SK-N-MC (cell line): ENCODE results near the gene SEMA3A.
"Not testable (repeated sequence)": the region's sequence is repeated elsewhere in the genome, so short reads cannot be mapped to it uniquely, and the experiment has no call there.

Experiments used
- DNase-seq: peaks from one replicate; pipeline ENCODE4 v3.0.0-alpha.2; 2011; ENCODE audit warnings: low read depth, low spot score
- H3K27ac ChIP-seq: fragments of 200-600 bp; sonication (generic); 2 replicates; pipeline ENCODE4 v1.5.1; 2016; ENCODE audit warnings: mixed run types
- H3K36me3 ChIP-seq: fragments of 200-600 bp; sonication (generic); 2 replicates; pipeline ENCODE4 v1.6.1; 2017; ENCODE audit warnings: antibody characterized with exemption, low read length, mixed read lengths; ENCODE audit not compliant: insufficient read depth
- H3K4me3 ChIP-seq: fragments of 200-600 bp; sonication (generic); 2 replicates; pipeline ENCODE4 v1.5.1; 2016
- H3K9ac ChIP-seq: fragments of 200-600 bp; sonication (generic); 2 replicates; pipeline ENCODE4 v1.8.0; 2017; ENCODE audit warnings: mixed run types, mixed read lengths; ENCODE audit not compliant: insufficient read length
- H3K9me3 ChIP-seq: fragments of 200-600 bp; sonication (generic); 2 replicates; pipeline ENCODE4 v1.6.1; 2017; ENCODE audit warnings: low read depth, mild to moderate bottlenecking, antibody characterized with exemption, low read length, moderate library complexity, mixed read lengths
- EZH2 ChIP-seq: fragments of 200-600 bp; sonication (generic); IDR thresholded peaks from one replicate; pipeline ENCODE4 v1.6.1; 2017; ENCODE audit warnings: antibody characterized with exemption
- FOXP2 ChIP-seq: optimal IDR thresholded peaks from 2 replicates; pipeline ENCODE3; 2011; ENCODE audit warnings: mild to moderate bottlenecking, moderate library complexity; ENCODE audit not compliant: insufficient read depth; ENCODE audit errors: extremely low read length, control extremely low read depth
- POLR2AphosphoS5 ChIP-seq: IDR thresholded peaks from 2 replicates; pipeline ENCODE4 v1.6.1; 2012; ENCODE audit warnings: mild to moderate bottlenecking, low read depth, low read length, borderline replicate concordance

Gene SEMA3A

GRCh38 chr7:84154991-84155781 lies 39.4 kb downstream of the SEMA3A start:
- no peaks in the 10 kb centered on the region for H3K9me3 ChIP-seq
- no peak for DNase-seq
- H3K4me3 ChIP-seq = 0 out of 2 replicates have a peak overlapping the region, but pooled peaks have one; percentile 19
- TF ChIP-seq FOXP2 = no peak
- TF ChIP-seq POLR2AphosphoS5 = no peak
- no peak for TF ChIP-seq EZH2
- peak overlapping the region; percentile 51 for H3K27ac ChIP-seq
- H3K9ac ChIP-seq = no peak overlapping the region
- H3K36me3 ChIP-seq = no peaks in the 10 kb centered on the region

- DNase-seq = no peak
- Histone ChIP-seq H3K9ac (no peak overlapping the region), H3K4me3 (no peak overlapping the region), H3K27ac (peak overlapping the region; percentile 4; the same call in 1 of the 2 replicates), H3K9me3 (no peaks in the 10 kb centered on the region), H3K36me3 (no peaks in the 10 kb centered on the region)
- no peak for TF ChIP-seq FOXP2
- no peak for TF ChIP-seq POLR2AphosphoS5
- no peak for TF ChIP-seq EZH2
These were observed 41.6 kb downstream of the SEMA3A start for GRCh38 chr7:84152995-84153394.

GRCh38 chr7:84150370-84150769 lies 44.2 kb downstream of the SEMA3A start:
- not testable (repeated sequence) for DNase-seq, H3K4me3 ChIP-seq, H3K9me3 ChIP-seq, H3K36me3 ChIP-seq, H3K9ac ChIP-seq, H3K27ac ChIP-seq

- DNase-seq = no peak
- no peak overlapping the region for H3K4me3 ChIP-seq
- no peak overlapping the region for H3K9ac ChIP-seq
- H3K27ac ChIP-seq = no peak overlapping the region
- H3K9me3 ChIP-seq = no peaks in the 10 kb centered on the region
- TF ChIP-seq FOXP2 (no peak), POLR2AphosphoS5 (no peak), EZH2 (no peak)
- no peaks in the 10 kb centered on the region for H3K36me3 ChIP-seq
These were observed 45.0 kb downstream of the SEMA3A start for GRCh38 chr7:84149573-84149972.

GRCh38 chr7:84145892-84146291 lies 48.7 kb downstream of the SEMA3A start:
- H3K36me3 ChIP-seq = no peaks in the 10 kb centered on the region
- DNase-seq = no peak
- TF ChIP-seq EZH2 (no peak), FOXP2 (no peak), POLR2AphosphoS5 (no peak)
- peak overlapping the region; percentile 80 for H3K27ac ChIP-seq
- peak overlapping the region; percentile 62 for H3K4me3 ChIP-seq
- H3K9ac ChIP-seq = peak overlapping the region; percentile 5
- no peaks in the 10 kb centered on the region for H3K9me3 ChIP-seq

GRCh38 chr7:84144935-84145334 lies 49.7 kb downstream of the SEMA3A start:
- H3K27ac ChIP-seq = peak overlapping the region; percentile 80
- no peaks in the 10 kb centered on the region for H3K9me3 ChIP-seq
- TF ChIP-seq FOXP2 = no peak
- no peak for TF ChIP-seq EZH2
- TF ChIP-seq POLR2AphosphoS5 = no peak
- no peak overlapping the region for H3K9ac ChIP-seq
- H3K36me3 ChIP-seq = no peaks in the 10 kb centered on the region
- no peak for DNase-seq
- no peak overlapping the region for H3K4me3 ChIP-seq

GRCh38 chr7:84144480-84144879 lies 50.1 kb downstream of the SEMA3A start:
- DNase-seq = no peak
- Histone ChIP-seq H3K4me3 (peak overlapping the region; percentile 13; the same call in 1 of the 2 replicates), H3K9ac (peak overlapping the region; percentile 38), H3K27ac (peak overlapping the region; percentile 80), H3K9me3 (no peaks in the 10 kb centered on the region), H3K36me3 (no peaks in the 10 kb centered on the region)
- TF ChIP-seq FOXP2 = no peak
- TF ChIP-seq POLR2AphosphoS5 = no peak
- TF ChIP-seq EZH2 = no peak

GRCh38 chr7:84142726-84143125 lies 51.9 kb downstream of the SEMA3A start:
- Histone ChIP-seq H3K36me3 (no peaks in the 10 kb centered on the region), H3K4me3 (no peak overlapping the region), H3K9ac (no peak overlapping the region), H3K9me3 (no peaks in the 10 kb centered on the region), H3K27ac (no peak overlapping the region)
- DNase-seq = no peak
- TF ChIP-seq POLR2AphosphoS5 (no peak), FOXP2 (no peak), EZH2 (no peak)
